GM18520 (cell line): ENCODE measurements around the gene DPP3.
"Not testable (repeated sequence)": the region's sequence is repeated elsewhere in the genome, so short reads cannot be mapped to it uniquely, and the experiment has no call there.

Experiments
- ATAC-seq: cut with Tn5 transposase; IDR thresholded peaks from one replicate; pipeline ENCODE4 v1.9.1; 2021; ENCODE audit not compliant: unreplicated experiment

The DPP3 gene

DNA sequence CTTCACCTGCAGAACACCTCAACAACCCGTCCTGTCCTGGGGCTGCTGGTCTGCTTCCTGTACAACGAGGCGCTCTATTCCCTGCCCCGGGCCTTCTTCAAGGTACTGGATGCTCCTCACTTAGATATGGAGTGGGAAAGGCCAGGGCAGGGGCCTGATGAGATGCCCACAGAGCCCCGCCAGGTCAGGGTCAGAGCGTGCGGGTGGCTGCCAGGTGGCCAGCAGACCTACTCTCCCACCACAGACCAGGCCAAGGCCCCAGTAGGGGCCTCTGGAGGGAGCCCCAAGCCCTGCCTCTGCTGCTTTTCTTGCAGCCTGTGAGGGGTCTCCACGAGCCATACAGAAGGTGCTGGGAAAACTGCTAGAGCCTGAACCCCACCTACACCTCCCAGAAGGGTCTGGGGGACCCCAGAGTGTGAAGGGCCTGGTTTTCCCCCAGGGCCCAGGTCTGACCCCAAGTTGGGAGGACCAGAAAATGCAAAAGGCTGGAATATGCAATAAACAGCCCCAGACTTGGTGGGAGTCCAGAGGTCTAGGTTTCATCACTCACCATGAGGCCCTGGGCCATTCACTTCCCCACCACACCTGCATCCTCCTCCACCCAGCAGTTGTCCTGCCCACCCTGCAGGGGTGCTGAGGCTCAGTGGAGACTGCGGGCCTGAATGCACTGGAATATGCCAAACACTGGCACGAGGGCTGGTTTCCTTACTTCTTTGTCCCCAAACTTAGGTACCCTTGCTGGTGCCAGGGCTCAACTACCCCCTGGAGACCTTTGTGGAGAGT is 50.9 kb downstream of the DPP3 start:
- no peak for ATAC-seq

- no peak for ATAC-seq
Measured at GRCh38 chr11:66531841-66532240, 51.6 kb downstream of the DPP3 start.

DNA sequence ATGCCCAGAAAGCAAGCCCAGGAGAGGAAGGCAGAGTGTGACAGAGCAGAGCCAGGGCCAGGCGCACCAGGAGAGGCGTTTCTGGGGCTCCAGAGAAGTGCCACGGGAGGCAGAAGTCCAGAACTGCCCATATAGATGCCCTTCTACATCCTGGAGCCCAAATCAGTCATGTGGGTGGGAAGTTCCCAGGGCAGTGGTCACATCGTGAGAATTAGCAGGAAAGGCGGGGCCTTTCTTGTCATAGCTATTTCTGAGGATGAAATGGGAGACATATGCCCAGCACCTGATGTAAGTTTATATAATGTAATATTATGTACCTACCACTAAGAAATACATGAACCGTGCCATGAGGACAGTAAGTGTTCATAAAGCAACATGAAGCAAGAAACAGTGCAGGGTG is 52.5 kb downstream of the DPP3 start:
- ATAC-seq: no peak

GRCh38 chr11:66539170-66539869 is 59.1 kb downstream of the DPP3 start:
- no peak for ATAC-seq

- no peak for ATAC-seq
Measured at GRCh38 chr11:66539870-66540213, 59.6 kb downstream of the DPP3 start.

DNA sequence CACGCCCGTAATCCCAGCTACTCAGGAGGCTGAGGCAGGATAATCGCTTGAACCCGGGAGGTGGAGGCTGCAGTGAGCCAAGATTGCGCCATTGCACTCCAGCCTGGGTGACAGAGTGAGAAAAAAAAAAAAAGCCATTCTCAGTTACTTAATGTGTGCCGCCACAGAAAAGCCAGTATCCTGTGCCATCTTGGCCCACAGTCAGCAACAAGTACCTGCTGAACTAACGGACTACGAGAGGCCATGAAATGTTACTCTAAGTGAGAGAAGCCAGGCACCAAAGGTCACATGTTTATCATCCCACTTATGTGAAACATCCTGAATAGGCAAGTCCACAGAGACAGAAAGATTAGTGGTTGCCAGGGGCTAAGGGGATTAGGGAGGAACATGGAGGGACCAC is 60.4 kb downstream of the DPP3 start:
- not testable (repeated sequence) for ATAC-seq

- ATAC-seq: no peak
Measured at GRCh38 chr11:66541892-66542291, 61.7 kb downstream of the DPP3 start.

GRCh38 chr11:66542362-66542761 is 62.1 kb downstream of the DPP3 start:
- no peak for ATAC-seq

GRCh38 chr11:66543263-66544107 is 63.3 kb downstream of the DPP3 start:
- ATAC-seq: no peak

GRCh38 chr11:66544952-66545351 is 64.7 kb downstream of the DPP3 start:
- not testable (repeated sequence) for ATAC-seq

DNA sequence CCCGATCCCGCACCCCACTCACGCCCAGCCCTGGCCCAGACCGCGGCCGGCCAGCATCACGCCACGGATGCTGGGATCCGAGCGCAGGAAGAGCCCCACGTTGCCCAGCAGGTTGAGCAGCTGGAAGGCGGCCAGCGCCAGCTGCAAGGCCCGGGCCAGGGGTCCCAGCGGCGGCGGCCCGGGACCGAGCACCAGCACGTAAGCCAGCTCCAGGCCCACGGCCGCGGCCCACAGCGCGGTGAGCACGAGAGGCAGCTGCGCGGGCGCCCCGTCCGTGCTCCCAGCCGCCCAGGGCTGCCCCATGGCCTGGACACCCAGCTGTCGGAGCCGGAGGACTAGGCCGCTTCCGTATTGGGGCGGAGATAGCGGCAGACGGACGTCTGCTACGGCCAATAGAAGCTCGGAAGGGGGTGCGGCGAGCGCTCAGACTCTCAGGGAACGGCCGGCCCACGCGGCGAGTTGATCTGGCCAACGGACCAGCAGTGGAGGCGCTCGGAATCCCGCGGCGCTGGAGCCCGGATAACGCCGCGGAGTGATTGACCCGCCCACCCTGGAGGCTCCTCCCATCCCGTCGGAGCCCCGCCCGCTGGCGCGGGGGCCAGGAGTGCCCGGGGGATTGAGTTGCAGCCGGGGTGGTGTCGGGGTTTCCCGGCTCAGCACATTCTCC is 65.6 kb downstream of the DPP3 start, which contains the start of gene ZDHHC24:
Gene ZDHHC24, minus strand, starts transcription at position 348 of the 667 bp plus-strand sequence. Its CDS starts 45 bp downstream, at position 303.
- peak; percentile 79 for ATAC-seq

GRCh38 chr11:66546368-66546965 is 66.2 kb downstream of the DPP3 start, which contains the start of gene ACTN3:
TSS of gene ACTN3 (plus strand) at chr11:66546903. CDS start at chr11:66546938, 35 bp downstream.
- no peak for ATAC-seq

DNA sequence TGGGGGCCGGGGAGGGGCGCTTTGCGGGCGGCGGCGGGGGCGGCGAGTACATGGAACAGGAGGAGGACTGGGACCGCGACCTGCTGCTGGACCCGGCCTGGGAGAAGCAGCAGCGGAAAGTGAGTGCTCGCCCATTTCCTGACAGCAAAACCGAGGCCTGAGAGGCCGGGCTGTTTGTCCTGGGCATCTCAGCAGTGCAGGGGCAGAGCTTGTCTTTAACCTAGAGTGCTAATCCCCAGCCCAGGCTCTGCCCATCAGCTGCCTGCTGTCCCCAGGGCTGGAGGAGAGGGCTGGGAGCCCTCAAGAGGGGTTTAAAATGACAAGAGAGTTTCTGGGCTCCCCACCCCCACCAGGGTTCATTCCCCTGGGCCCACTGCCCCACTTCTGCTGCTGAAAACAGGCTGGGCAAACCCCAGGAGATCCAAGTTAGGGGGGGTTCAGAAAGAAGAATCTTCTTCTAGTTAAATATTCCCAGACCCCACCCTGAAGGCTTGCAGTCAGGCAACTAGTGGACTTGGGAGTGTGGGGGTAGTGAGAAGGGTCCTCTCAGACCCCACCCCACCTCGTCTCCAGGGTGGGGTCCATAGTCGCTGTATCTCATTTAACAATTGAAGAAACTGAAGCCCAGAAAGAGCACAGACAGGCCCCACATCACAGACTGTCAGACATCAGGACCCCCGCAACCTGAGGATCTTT is 66.9 kb downstream of the DPP3 start:
- ATAC-seq: no peak

DNA sequence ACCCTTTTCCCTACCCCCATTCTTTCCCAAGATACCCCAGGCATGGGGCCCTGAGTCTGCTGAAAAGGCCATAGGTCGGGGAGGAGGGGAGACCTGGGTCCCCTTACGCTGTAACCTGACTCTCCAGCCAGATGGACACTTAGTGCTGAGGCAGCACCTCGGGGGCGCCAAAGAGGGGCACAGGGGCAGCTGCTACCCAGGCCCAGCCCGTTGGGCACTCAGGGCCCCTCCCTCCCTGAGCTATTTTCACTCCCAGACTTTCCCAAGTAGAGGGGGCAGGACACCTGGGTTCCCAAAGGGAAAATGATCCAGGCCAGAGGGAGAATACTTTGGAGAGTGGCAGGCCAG is 67.4 kb downstream of the DPP3 start:
- no peak for ATAC-seq

DNA sequence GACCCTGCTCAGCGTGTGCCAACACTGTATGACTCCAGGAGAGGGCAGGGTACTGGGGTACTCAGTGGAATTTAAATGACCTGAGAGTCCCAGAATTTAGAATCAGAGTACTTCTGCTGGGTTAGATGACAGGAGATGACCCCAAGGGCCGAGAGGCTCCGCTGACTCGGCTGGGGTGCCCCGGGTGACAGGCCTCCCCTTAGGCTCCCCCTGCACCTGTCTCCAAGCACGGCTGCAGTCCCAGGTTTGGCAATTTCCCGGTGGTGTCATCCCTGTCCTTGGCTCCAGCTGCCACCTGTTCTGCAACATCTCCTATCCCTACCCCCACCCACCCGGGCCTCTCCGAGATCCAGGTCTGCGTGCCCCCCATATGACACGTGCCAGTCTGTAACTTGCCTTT is 67.8 kb downstream of the DPP3 start:
- no peak for ATAC-seq

DNA sequence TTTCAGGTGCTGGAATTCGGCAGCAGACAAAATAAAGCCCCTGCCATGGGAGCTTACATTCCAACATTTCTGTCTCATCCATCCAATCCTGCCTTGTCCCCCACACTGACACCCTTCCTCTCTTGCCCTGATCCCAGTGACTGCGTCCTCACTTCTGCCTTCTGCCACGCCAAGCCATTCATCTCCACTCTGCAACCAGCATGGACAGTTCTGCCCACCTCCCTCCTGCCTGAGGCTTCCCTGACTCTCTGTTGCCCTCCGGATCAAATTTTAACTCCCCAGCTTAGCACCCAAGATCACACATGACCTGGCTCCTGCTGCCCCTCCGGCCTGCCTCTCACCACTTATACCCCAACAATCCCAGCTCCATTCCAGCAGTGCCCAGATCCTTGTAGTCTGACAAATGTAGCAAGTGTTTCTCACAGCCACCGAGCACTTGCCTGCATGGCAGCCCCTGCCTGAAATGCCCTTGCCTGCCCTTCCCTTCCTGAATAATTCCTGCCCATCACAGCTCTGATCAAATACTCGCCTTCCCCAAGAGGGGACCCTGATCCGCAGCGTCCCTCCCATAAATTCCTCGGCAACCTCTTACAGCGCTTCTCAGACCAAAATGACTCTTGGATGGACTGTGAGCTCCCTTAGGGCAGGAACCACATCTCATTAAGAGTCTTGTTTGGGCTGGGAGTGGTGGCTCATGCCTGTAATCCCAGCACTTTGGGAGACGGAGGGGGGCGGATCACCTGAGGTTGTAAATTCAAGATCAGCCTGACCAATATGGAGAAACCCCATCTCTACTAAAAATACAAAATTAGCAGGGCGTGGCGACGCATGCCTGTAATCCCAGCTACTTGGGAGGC is 68.8 kb downstream of the DPP3 start:
- ATAC-seq: no peak

GRCh38 chr11:66549696-66550095 is 69.5 kb downstream of the DPP3 start:
- no peak for ATAC-seq

DNA sequence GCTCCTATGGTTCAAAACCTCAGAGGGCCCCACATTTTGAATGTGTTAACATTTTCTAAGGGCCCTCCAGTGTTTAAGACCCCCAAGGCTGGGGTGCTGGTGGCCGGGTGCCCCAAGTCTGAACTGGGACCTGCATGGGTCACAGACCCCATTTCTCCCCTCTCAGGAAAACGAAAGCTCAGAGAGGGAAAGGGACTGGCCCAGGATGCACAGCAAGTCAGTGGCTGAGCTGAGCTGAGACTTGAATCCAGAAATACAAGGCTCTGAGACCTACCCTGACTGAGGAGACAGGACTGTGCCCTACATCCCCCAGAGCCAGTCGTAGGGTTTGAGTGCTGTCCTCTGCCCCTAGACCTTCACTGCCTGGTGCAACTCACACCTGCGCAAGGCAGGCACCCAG is 70.7 kb downstream of the DPP3 start:
- ATAC-seq: no peak

DNA sequence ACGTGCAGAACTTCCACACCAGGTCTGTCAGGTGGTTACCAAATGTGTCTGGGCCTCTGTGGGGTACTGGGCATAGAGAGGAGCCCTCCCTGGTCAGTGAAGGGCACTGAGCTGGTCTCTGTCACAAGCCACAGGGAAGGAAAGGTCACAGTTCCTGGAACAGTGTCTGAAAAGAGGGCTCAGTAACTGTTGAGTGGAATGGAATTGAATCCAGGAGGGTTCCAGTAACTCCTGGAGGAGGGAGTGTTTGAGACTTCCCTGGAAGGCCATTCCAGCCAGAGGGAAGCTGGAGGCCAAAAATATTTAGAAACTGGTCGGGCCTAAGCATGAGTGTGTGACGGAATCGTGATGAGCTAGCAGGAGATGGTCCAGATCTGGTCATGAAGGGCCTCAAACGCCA is 74.4 kb downstream of the DPP3 start:
- ATAC-seq: no peak
